Bronchial epithelial cell (primary cell): ENCODE results near the gene CD24. TPM values are rescaled to one million over a fixed set of nuclear protein-coding genes. Genes with fewer than 3 reads are reported as not detected.
A peak's percentile ranks its signal among the peaks of the same experiment; 100 is the strongest.
"Not testable (repeated sequence)": the region's sequence is repeated elsewhere in the genome, so short reads cannot be mapped to it uniquely, and the experiment has no call there.

Source experiments
- DNase-seq: peaks from one replicate; pipeline ENCODE4 v3.0.0-alpha.2; 2010; ENCODE audit warnings: low read depth
- FAIRE-seq: peaks from 2 replicates; lab custom pipeline; 2011; peaks lifted over from hg19 to GRCh38; lab: Jason Lieb, UNC
- H3K27me3 ChIP-seq: 2 replicates; pipeline ENCODE4 v1.5.1; 2011; ENCODE audit warnings: low read length; ENCODE audit not compliant: control insufficient read depth, insufficient read depth
- H3K36me3 ChIP-seq: 2 replicates; pipeline ENCODE4 v1.5.1; 2011; ENCODE audit warnings: low read length; ENCODE audit not compliant: control insufficient read depth, insufficient read depth
- H3K4me3 ChIP-seq: 2 replicates; pipeline ENCODE4 v1.5.1; 2011; ENCODE audit warnings: mild to moderate bottlenecking, low read depth, low read length, control low read depth
- total RNA-seq: library from RNA; depleted of rRNA; stranded (reverse); fragments of >200 nt; gene quantifications from 2 replicates; pipeline ENCODE4 v1.2.1, GENCODE V29; 2014
- TF ChIP-seq, protein P1 (sequence below): IDR thresholded peaks from 2 replicates; pipeline ENCODE4 v1.5.1; 2011; ENCODE audit warnings: mild to moderate bottlenecking, moderate library complexity, low read length, control low read depth, inconsistent platforms; ENCODE audit not compliant: insufficient read depth, severe bottlenecking

The CD24 gene
- 911 and 1,344 TPM in 2 replicates for total RNA-seq

DNA sequence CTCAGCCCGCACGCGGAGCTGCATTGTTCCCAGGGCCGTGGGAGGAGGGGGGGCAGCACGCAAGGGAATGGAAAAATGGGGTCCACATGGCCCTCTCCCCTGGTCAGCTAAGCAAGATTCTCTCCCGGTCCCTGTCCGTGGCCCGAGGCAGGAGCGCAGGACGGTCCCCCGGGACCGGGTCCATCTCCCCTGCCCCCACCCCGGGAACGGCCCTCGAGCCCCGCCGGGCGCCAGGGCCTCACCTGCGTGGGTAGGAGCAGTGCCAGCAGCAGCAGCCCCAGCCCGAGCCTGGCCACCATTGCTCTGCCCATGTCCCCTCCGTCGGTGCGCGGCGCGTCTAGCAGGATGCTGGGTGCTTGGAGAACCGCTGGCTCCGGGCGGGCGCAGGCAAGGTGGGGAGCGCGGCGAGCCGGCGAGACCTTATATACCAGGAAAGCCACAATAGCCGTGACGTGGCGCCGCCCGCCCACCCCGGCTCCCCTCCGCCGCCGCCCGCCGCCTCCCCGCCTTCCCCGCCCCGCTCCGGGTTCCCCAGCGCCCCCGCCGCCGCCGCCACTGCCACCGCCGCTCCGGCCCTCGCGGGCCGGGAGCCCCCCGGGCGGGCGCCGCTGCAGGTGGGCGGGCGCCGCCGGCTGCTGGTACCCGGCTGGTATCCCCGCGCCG is at the start of gene CD24:
CD24 (minus strand) TSS at position 394 of the 663 bp plus-strand sequence; CDS start at position 311, 83 bp downstream.
- H3K36me3 ChIP-seq, result peaks cover 3% of the 10 kb centered on the region
- H3K4me3 ChIP-seq, result peak within 1 kb of the TSS; percentile 99
- TF ChIP-seq, protein P1, sequence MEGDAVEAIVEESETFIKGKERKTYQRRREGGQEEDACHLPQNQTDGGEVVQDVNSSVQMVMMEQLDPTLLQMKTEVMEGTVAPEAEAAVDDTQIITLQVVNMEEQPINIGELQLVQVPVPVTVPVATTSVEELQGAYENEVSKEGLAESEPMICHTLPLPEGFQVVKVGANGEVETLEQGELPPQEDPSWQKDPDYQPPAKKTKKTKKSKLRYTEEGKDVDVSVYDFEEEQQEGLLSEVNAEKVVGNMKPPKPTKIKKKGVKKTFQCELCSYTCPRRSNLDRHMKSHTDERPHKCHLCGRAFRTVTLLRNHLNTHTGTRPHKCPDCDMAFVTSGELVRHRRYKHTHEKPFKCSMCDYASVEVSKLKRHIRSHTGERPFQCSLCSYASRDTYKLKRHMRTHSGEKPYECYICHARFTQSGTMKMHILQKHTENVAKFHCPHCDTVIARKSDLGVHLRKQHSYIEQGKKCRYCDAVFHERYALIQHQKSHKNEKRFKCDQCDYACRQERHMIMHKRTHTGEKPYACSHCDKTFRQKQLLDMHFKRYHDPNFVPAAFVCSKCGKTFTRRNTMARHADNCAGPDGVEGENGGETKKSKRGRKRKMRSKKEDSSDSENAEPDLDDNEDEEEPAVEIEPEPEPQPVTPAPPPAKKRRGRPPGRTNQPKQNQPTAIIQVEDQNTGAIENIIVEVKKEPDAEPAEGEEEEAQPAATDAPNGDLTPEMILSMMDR, result no peak
- FAIRE-seq (no peak), DNase-seq (no peak)
- H3K27me3 ChIP-seq, result no peaks in the 10 kb centered on the region

DNA sequence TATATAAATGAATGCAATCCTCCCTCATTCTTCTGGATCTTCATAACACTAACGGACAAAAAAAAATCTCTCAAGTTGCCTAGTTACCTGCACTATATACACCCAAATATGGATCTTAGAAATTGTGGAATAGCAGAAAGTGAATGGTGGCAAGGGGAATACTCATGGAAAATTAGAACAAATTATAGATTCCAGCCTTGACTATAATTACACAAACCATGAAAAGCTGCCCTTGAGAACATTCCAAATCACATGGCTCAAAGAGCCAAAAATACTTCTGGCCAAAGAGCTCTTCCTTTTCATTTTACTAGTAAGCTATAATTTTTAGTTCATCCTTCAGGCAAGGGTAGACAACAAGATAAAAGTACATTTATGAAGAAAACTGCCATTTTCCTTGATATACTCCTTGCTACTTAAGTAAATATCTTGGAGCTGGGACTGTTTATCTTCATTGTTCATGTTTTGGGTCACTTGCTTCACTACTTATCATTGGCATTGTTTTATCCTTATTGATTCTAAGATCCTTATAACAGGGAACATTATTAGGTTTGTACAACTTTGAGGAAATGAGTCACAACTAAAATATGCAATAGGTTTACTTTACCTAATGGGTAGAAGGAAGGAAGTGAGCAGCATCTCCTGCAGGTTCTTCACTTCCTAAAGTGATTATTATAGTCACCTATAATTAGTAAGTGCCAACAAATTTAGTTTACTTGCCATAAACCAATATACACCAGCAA is 47.1 kb upstream of the CD24 start:
- peak; percentile 71 for DNase-seq
- Histone ChIP-seq H3K27me3 (no peaks in the 10 kb centered on the region), H3K36me3 (no peaks in the 10 kb centered on the region), H3K4me3 (no peak overlapping the region)
- TF ChIP-seq, protein P1, result no peak
- no peak for FAIRE-seq

DNA sequence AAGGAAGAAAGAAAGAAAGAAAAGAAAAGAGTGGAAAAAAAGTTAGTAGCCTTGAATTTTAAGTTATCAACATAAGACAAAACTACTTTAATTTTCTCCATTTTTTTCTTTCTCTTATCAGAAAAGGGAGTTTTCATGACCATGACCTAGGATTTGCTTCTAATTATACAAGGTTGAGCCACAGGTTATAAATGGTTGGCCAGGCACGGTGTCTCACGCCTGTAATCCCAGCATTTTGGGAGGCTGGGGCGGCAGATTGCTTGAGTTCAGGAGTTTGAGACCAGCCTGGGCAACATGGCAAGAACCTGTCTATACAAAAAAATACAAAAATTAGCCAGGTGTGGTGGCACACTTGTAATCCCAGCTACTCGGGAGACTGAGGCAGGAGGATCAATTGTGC is 45.7 kb upstream of the CD24 start:
- Histone ChIP-seq H3K27me3 (no peaks in the 10 kb centered on the region), H3K4me3 (no peak overlapping the region), H3K36me3 (no peaks in the 10 kb centered on the region)
- FAIRE-seq, result no peak
- TF ChIP-seq, protein P1, result no peak
- no peak for DNase-seq

GRCh38 chr6:107019628-107020027 is 45.1 kb upstream of the CD24 start:
- H3K4me3 ChIP-seq, DNase-seq, H3K27me3 ChIP-seq, FAIRE-seq, H3K36me3 ChIP-seq: not testable (repeated sequence)

- no peaks in the 10 kb centered on the region for H3K27me3 ChIP-seq
- no peaks in the 10 kb centered on the region for H3K36me3 ChIP-seq
- FAIRE-seq (no peak), DNase-seq (no peak)
- no peak overlapping the region for H3K4me3 ChIP-seq
- TF ChIP-seq, protein P1, result no peak
Observed at GRCh38 chr6:107019047-107019446, 44.5 kb upstream of the CD24 start.

DNA sequence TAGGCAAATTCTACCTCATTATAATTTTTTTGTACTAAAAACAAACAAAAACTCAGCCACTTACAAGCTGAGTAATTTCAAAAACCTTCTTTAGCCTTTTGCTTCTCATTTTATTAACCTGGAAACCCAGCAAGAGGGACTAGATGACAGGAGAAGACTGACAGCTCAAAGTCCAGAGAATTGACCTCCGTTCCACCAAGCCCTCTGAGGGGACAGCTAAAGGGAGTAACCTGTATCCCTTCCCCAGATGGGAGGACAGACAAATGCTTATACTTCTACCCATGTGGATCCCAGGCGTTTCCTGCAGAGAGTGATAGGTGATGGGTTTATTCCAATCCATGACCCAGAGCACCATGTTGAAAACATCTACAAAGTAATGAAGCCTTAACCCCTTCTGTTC is 35.0 kb upstream of the CD24 start:
- no peak overlapping the region for H3K4me3 ChIP-seq
- DNase-seq, result no peak
- no peak for FAIRE-seq
- no peaks in the 10 kb centered on the region for H3K36me3 ChIP-seq
- H3K27me3 ChIP-seq, result no peaks in the 10 kb centered on the region
- TF ChIP-seq, protein P1, result no peak
